ENCODE results near the gene BCKDHB.
"Not testable (repeated sequence)": the region's sequence is repeated elsewhere in the genome, so short reads cannot be mapped to it uniquely, and the experiment has no call there.

- not testable (repeated sequence) for TF ChIP-seq CTCF, EP300, POLR2A, POLR2AphosphoS5 (IDR thresholded peaks at IDR 0.05)
Observed at GRCh38 chr6:80211890-80212289, 105.4 kb downstream of the BCKDHB start.
